Jurkat, Clone E6-1 (cell line): Measurements from ENCODE around the gene OGFR.

ENCODE experiments used
- DNase-seq: peaks from one replicate; pipeline ENCODE4 v3.0.0-alpha.2; 2011; ENCODE audit warnings: low read depth, low spot score
- H3K4me3 ChIP-seq: 2 replicates; pipeline ENCODE4 v1.5.1; 2011; ENCODE audit warnings: mild to moderate bottlenecking, low read length, control low read depth, moderate library complexity

Gene OGFR

DNA sequence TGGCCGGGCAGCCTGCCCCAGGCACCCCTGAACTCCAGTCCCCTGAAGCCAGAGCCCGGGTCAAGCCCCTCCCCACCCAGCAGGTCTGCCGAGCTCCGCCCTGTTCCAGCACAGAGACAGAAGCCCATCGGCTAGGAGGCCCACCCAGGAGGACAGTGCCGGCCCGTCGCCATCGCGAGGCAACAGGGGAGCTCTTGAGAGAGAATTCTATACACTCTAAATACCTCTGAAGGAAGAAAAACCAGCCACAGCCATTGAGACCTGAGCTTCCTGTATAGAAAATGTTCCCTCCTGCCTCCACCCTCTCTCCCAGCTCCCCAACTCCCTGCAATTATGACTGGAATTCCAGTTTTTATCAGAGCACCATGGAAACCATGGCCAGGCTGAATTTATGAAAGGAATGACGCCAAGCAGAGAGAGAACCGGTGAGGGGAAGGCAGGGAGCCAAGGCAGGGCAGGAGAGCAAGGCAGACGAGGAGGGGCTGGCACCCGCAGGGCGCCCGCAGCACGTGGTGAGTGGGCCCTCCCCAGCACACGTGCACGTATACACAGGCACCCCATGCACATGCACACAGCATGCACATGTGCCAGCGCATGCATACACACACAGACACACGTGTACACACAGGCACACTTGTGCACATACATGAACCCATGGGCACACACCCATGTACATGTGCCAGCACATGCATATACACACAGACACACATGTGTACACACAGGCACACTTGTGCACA lies 35.9 kb upstream of the OGFR start:
- no peak for DNase-seq

DNA sequence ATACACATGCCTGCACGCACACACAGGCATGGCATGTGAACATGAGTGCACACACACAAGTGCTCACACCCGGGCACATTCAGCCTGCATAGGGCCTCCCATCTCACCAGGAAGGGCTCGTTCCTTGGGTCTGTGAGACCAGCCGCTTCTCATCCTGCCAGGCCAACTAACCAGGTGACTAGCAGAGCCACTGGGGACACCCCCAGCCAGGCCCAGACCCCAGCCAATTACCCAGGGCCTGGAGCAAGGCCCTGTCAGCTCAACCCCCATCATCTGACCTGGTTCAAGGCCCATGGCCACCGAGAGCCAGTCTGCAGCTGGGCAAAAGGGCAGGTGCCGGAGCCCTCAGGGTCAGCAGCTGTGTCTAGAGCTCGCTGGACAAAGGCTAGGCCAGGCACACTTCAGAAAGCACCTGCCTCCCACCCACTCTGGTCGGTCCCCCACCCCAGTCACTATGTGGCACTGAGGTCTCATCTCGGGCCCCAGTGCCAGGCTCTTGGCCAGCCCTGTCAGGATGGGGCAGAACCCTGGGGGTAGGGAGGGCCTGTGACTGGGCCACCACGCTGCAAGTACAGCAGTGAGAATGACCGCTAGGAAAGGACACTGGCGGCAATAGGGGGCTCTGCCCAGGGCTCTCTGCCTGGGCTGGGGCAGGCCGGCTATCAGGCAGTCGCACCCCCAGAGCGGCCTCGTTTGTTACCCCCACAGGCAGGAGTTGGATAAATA lies 35.1 kb upstream of the OGFR start:
- H3K4me3 ChIP-seq = no peak overlapping the region
- DNase-seq = no peak

More for the DNA sequence above, 35.9 kb upstream of the OGFR start:
- no peak overlapping the region for H3K4me3 ChIP-seq

DNA sequence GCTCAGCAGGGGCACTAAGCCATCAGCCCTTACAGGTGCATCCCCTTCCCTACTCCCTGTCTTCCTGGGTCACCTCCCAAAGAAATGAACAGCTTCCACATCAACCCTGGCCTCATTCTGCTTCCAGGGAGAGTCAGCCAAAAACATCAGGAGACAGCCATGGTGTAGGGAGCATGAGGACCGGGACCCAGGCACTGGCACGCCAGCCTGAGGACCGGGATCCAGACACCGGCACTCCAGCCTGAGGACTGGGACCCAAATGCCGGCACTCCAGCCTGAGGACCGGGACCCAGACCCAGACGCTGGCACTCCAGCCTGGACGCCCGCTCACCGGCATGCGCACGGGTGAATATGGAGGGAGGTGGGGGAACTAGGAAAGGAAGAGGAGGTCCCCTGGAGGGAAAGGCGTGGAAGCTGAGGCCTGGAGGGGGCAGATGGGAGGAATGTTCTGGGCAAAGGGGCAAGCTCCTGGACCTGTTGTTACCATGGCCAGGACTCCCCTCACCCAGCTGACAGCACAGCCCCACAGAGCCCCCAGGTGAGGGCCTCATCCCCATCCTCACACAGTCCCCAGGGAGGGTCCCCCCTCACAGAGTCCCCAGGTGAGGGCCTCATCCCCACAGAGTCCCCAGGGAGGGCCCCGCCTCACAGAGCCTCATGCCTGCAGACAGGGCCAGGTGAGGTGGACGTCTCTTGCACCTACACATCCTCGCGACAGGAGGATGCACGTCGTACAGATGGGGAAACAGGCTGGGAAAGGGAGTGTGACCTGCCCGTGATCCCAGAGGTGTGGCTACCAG lies 34.3 kb upstream of the OGFR start:
- DNase-seq = no peak
- H3K4me3 ChIP-seq = no peak overlapping the region

DNA sequence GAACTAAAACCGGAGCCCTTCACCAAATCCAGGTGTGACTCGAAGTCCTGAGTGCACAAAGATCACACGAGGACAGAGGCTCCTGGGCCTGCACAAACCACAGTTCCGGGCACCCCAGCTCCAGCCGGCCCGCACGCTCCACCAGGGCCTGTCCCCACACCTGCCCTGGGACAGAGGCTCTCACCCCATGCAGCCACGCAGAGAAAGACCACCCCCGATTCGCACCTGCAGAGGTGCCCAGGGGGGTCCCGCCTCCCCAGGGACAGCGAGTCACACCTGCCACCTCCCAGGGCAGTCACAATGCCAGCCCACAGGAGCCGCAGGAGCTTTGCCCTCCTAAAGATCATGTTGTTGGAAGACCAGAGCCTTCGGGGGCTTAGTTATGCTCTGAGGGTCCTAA lies 33.7 kb upstream of the OGFR start:
- no peak overlapping the region for H3K4me3 ChIP-seq
- no peak for DNase-seq

DNA sequence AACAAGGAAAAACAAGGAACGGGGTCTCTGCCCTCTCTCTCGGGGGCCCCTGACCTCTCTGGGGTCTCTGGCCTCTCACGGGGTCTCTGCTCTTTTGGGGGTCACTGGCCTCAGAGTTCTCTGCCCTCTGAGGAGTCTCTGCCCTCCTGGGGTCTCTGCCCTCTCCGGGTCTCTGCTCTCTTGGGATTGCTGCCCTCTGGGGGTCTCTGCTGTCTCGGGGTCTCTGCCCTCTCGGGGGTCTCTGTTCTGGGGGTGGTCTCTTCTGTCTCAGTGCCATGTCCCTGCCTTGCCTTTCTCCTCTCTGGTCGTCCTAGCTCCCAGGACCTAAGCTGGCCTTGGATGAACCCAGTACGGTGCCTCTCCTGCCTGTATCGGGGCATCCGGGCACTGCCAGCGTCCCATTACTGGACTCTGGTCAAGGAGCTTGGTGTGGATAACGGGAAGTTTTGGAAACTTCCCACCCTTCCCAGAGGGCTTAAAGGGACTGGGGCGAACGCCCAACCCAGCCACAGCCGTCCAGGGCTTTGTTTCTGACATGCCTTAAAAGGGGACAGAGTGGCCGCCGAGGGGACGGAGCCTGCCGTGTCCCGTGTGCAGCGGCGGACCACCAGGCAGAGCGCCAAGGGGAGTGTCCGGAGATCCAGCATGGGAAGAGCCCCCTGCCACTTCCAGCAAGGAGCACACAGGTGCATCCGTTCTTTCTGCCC lies 33.1 kb upstream of the OGFR start:
- H3K4me3 ChIP-seq = no peak overlapping the region
- no peak for DNase-seq

DNA sequence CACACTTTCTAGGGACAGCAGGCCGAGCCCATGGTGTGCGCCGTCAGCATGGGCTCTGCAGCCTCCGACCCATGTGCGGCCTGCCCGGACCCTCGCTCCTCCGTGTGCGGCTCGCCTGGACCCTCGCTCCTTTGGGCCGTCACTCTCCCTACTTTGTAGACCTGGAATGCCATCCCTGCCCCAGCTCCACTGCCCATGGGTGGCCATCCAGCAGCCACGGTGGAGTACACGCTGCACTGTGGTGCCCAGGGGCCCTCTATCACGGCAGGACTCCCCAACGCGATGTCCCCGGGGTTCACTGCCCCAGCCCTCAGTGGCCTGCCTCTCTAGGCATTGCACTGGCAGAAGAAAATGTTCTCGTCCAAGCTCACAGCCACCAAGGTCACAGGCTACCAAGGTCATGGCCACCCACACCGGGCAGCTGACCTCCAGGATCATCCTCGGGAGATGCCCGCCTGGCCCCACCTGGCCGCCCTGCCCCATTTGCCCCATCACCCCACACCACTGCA lies 32.5 kb upstream of the OGFR start:
- no peak overlapping the region for H3K4me3 ChIP-seq
- no peak for DNase-seq

DNA sequence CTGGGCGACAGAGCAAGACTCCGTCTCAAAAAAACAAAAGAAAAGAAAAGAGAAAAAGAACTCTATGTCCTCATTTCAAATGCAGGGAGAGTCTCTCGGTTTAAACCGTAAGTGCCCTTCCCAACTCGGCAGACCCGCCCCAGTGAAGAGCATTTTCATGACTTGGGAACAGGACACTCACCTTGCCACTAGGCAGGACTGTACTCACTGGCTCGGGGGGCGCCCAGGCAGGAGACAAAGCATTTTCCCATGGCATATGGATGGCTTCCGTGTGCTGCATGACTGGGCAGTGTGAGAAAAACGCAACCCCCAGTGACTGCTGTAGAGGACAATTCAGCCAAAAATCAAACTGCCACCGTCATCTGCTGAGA lies 32.0 kb upstream of the OGFR start:
- no peak for DNase-seq
- no peak overlapping the region for H3K4me3 ChIP-seq

DNA sequence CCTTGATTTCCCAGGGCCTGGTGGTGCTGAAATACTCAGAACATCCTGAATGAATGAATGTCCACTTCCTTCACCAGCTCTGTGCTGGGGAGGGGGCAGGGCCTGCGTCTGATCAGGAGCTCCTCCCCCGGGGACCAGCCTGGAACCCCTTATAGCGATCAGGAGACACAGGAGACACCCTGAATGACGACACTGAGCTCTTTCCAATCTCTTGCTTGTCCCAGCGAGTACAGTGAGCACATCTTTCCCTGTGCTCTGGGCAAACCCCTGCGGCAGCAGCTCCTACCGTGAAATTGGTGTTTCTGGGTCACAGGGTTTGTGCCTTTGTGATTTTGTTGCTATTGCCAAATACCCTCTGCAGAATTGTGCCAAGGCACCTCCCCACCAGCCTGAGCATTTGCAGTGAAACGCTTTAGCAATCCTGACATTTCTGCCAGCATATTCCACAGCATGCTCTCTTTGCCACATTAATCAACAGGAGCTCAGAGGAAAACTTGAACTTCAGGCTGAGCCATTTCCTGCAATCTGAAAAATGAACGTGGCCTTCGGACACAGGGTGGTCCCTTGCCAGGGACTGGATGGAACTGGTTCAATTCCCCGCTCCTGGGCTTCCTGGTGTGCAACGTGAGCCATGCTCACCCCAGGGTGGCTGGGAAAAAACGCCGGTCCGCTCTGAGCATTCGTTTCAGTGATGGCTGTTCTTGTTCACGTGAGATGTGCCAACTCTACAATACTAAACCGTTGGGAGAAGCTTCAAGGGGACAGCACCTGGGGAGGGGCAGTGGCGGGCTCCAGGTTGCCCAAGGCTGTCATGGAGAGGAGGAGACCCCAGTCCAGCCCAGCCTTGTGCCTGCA lies 31.4 kb upstream of the OGFR start:
- DNase-seq = no peak

DNA sequence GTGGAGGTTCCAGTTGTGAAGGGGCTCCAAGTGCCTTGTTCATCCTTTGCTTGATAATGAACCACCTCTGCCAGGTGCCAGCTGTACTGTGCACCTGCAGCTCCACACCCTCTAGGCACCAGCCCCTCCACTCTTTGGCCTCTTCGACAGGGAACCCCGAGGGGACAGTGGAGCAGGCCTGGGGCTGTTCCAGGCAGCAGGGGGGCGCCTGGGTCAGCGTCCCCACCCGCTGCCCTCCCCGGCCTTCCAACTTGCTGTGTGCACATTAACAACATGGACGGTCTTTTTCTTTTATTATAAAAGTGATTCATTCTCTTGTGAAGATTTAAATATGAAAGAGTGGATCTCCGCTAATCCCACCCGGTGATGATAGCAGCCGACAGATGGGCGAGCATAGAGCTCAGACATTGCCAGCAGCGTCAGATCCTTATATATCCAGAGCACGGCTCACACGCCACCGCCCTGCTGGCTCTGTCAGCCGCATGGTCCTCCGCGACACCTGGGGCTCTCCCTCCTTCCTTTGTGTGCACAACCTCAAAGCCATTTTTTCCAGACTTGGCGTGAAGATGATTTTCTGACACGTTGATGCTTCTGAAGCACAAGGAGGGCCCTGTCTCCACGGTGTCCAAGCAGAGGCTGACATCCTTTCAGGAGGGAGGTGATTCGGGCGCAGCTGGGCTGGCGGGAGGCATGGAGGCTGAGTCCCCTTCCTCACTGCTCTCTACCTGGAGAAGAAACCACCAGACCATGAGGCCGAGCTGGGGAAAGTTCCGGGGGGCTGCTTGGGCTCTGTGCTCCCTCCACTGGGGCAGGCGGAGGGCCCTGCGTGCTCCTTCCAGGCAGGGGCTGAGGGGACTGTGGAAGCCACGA lies 30.6 kb upstream of the OGFR start:
- H3K4me3 ChIP-seq = no peak overlapping the region
- no peak for DNase-seq

More for the DNA sequence above, 31.4 kb upstream of the OGFR start:
- H3K4me3 ChIP-seq = no peak overlapping the region

DNA sequence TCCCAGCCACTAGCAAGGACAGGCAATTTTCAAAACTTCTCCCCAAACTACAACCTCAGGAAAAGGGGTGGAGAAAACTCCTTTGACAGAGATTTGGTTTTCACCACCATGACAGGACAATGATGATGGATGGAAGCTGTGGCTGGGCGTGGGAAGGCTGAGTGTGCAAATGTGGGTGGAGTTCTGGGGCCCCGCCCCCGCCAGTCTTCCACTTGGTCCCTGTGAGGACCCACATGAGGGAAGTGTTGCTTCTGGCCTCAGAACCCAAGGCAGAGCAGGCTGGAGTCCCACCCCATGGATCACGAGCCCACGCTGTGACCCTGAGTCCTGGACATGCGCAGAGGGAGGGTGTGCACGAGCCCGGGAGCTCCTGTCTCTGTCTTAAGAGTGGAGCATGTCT lies 29.9 kb upstream of the OGFR start:
- DNase-seq = no peak

DNA sequence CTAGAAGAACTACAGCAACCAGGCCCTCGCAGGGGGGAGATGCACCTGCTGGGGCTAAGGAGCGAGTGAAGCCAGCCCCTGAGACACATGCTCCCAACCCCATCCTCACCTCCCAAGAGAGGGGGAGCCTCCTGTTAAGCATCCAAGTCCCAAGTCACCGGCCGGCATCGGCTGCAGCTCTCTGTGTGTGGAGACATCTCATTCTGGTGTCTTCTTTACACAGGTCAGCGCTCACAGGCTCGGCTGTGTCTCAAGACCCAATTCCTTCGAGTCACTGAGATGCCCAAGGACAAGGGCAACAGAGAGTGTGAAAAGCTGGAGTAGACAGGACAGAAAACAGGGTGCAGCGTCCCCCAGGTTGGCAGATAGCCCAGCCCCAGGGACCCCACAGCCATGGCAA lies 29.4 kb upstream of the OGFR start:
- no peak overlapping the region for H3K4me3 ChIP-seq
- no peak for DNase-seq

More for the DNA sequence above, 29.9 kb upstream of the OGFR start:
- H3K4me3 ChIP-seq = no peak overlapping the region

DNA sequence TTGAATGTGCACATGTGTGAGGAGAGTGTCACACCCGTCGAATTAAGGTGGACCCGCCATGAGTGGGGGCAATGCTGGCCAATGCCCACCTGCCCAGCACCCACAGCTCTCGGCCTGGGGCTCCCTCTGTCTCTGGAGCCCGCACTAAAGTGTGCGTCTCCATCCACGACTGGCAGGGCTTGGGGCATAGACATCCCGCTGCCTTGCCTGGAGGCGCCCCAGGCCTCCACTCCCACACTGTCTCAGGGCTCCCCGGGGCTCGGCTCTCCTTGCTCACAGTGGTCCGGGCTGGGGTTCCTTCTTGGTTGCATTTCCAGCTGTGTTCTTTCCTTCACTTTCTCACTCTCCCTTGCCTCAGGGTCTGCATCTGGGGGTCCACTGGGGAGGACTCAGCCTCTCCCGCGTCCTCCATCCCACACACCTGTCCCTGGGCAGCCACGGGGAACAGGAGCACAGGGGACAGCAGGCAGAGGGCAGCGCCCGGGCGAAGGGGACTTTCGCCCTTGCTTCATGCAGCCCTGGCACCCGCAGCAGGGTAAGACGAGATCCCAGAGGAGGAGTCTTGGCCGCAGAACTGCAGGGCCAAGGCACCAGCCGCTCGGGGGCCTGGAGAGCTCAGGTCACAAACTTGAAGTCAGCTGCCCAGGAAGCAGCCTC lies 28.5 kb upstream of the OGFR start:
- peak overlapping the region; percentile 44 for H3K4me3 ChIP-seq
- DNase-seq = no peak

DNA sequence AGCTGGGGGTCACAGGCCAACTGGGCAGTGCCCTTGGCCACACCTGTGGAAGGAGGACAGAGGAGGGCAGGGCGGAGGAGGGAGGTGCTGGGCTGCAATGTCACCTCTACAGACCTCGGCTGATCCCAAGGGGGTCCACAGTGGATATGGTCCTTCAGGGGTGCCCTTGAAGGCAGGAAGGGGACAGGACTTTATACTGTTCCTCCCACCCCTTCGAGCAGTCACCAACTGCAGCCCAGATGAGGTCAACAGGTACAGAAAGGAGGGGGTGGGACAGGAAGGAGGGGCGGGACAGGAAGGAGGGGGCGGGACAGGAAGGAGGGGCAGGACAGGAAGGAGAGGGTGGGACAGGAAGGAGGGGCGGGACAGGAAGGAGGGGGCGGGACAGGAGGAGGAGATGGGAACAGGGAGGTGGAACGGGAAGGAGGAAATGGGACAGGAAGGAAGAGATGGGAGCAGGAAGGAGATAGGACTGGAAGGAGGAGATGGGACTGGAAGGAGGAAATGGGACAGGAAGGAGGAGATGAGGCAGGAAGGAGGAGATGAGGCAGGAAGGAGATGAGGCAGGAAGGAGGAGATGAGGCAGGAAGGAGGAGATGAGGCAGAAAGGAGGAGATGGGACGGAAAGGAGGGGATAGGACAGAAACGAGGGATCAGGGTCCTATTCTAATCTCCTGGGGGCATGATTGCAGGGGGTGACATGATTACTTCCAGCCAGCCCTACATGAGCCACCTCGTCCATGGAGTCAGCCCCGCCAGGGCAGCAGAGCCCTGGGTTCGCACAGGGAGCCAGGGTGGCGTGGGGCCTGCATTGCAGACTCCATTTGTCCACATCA lies 27.7 kb upstream of the OGFR start:
- peak overlapping the region; percentile 44 for H3K4me3 ChIP-seq
- peak; percentile 85 for DNase-seq

DNA sequence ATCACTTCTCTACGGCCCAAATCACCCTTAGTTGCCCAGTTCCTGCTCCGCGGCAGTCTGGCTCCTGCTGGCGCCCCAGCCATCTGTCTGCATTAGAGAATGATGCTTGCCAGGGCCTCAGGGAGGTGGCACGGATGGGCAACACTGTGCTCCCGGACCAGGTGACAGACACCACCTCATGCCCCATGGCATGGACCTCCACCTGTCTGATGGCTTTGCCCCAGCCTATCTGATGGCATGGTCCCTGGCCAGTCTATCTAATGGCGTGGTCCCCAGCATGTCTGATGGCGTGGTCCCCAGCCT lies 27.2 kb upstream of the OGFR start:
- no peak overlapping the region for H3K4me3 ChIP-seq

DNA sequence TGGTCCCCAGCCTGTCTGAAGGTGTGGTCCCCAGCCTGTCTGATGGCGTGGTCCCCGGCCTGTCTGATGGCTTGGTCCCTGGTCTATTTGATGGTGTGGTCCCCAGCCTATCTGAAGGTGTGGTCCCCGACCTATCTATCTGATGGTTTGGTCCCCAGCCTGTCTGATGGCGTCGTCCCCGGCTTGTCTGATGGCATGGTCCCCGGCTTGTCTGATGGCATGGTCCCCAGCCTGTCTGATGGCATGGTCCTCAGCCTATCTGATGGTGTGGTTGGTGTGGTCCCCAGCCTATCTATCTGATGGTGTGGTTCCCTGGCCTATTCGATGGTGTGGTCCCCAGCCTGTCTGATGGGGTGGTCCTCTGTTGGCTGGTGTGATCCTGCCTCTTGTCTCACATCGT lies 26.6 kb upstream of the OGFR start:
- no peak for DNase-seq
- no peak overlapping the region for H3K4me3 ChIP-seq

More for the DNA sequence above, 27.2 kb upstream of the OGFR start:
- DNase-seq = no peak

DNA sequence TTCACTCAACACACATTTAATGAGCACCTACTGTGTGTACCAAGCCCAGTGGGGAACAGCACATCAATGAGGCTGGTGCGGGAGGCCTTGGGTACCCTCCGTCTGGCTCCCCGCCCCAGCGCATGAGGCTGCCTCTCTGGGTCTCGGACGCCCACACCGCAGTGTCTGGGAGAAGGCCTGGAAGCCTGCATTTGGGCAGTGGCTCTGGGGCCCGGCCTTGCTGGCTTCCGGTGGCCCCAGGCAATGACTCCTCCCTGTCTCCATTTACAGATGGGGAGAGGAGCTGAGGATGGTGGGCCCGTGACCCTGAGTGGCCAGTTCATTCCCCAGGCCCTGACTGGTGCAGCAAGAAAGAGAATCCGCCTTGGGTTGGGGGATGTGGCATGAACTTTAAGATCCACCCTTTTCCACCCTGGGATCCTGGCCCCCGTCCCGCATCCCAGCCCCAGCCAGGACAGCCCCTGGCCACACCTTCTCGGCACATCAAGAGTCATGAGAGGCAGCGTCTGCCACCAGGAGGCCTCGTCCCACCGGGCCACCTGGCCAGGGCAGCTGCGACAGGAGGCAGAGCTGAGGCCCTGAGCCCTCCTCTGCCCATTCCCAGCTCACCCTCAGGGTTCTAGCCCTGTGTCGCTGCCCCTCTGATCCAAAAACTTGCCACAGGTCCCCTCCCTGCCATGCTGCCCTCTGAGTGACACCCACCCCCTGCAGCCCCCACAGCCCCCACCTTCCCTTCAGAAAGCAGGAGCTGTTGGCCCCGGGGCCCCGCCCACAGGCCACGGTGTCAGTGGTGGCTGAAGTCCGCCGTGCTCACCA lies 25.8 kb upstream of the OGFR start:
- no peak overlapping the region for H3K4me3 ChIP-seq
- no peak for DNase-seq
